Measurements from ENCODE around the gene GALNTL6. TPM values are rescaled to one million over a fixed set of nuclear protein-coding genes. Genes with fewer than 3 reads are reported as not detected.

The GALNTL6 gene
- total RNA-seq, 1 experiment from 2014 or later: not detected

DNA sequence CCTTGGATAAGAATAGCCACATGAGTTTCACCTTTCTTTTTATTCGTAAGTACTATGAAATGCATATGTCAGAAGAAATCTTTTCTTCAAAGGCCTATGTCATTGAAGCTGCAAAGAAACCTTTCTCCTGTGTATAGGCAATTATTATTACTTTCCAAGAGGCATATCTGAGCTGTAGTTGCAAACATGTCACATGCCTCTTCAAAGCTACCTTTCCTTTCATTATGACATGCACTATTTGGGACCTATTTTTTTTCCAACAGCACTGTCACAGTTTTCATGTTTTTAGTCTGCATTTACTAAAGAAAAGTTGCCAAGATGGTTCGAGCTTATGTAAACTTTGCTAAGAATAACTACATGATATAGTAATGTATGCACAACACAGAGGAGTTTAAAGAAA lies 806.6 kb downstream of the GALNTL6 start:
- Histone ChIP-seq H3K27me3 (ENCODE audit: insufficient read depth, low read length) (no peaks in the 10 kb centered on the region), H3K36me3 (ENCODE audit: control insufficient read depth in 1 of 2, insufficient read depth in 2 of 2, low read length in 2 of 2) (no peaks in the 10 kb centered on the region), H3K4me3 (replicated peaks in 1 of 2; ENCODE audit: low read depth in 1 of 2, low read length in 2 of 2) (no peak overlapping the region), H3K9me3 (ENCODE audit: control insufficient read depth in 1 of 2, insufficient read depth in 1 of 2, low read depth in 1 of 2, low read length in 2 of 2) (no peaks in the 10 kb centered on the region), H3K9ac (ENCODE audit: low read length) (no peak overlapping the region), H3K79me2 (ENCODE audit: insufficient read depth, low read length) (no peaks in the 10 kb centered on the region), H3K9me2 (ENCODE audit: insufficient read depth) (no peaks in the 10 kb centered on the region), H2AFZ (ENCODE audit: low read depth, low read length, poor library complexity, severe bottlenecking) (no peak overlapping the region), H4K20me1 (ENCODE audit: insufficient read depth) (no peaks in the 10 kb centered on the region), H3K27ac (ENCODE audit: low read depth, low read length) (no peak overlapping the region), H3K4me2 (ENCODE audit: low read length) (no peak overlapping the region), H3K4me1 (ENCODE audit: control insufficient read depth in 1 of 2, insufficient read depth in 2 of 2, low read length in 2 of 2) (no peaks in the 10 kb centered on the region)
- ATAC-seq: no peak
- ChIA-PET RAD21 (ENCODE audit: low non-redundant PET in 1 of 2, low total read pairs in 2 of 2, uncharacterized antibody in 2 of 2, unreplicated experiment in 2 of 2) (no interaction called here), POLR2A (no interaction called here), CTCF (no interaction called here)
- BruUV-seq (replicated peaks): no TSS peak
- intact Hi-C loops (cut with micrococcal nuclease): no loop called here
- no peak for DNase-seq (ENCODE audit: low read depth, low spot score)
- no peak for TF ChIP-seq JUND (IDR thresholded peaks at IDR 0.05)

DNA sequence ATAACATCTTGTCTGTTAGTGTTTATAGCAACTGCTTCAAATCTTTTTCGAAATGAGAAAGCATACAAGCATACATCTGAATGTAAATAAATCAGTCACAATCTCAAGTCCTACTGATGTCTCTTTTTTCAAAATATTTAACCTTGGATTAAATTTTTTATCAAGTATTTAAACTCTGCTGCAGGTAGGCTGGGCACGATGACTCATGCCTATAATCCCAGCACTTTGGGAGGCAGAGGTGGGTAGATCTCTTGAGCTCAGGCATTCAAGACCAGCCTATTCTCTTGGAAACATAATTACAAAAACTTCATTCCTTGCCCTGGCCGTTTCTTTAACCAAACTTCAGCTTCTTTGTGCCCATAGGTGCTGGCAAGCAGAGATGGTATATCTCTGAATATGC lies 815.1 kb downstream of the GALNTL6 start:
- BruUV-seq (replicated peaks): no TSS peak
- Histone ChIP-seq H3K27me3 (ENCODE audit: insufficient read depth, low read length) (no peaks in the 10 kb centered on the region), H3K4me1 (ENCODE audit: control insufficient read depth in 1 of 2, insufficient read depth in 2 of 2, low read length in 2 of 2) (no peaks in the 10 kb centered on the region), H3K79me2 (ENCODE audit: insufficient read depth, low read length) (no peaks in the 10 kb centered on the region), H4K20me1 (ENCODE audit: insufficient read depth) (no peaks in the 10 kb centered on the region), H3K4me2 (ENCODE audit: low read length) (no peak overlapping the region), H2AFZ (ENCODE audit: low read depth, low read length, poor library complexity, severe bottlenecking) (no peak overlapping the region), H3K9ac (ENCODE audit: low read length) (no peak overlapping the region), H3K27ac (ENCODE audit: low read depth, low read length) (no peak overlapping the region), H3K9me3 (ENCODE audit: control insufficient read depth in 1 of 2, insufficient read depth in 1 of 2, low read depth in 1 of 2, low read length in 2 of 2) (no peaks in the 10 kb centered on the region), H3K36me3 (ENCODE audit: control insufficient read depth in 1 of 2, insufficient read depth in 2 of 2, low read length in 2 of 2) (no peaks in the 10 kb centered on the region), H3K4me3 (replicated peaks in 1 of 2; ENCODE audit: low read depth in 1 of 2, low read length in 2 of 2) (no peak overlapping the region), H3K9me2 (ENCODE audit: insufficient read depth) (no peaks in the 10 kb centered on the region)
- ATAC-seq (no peak), DNase-seq (ENCODE audit: low read depth, low spot score) (no peak)
- intact Hi-C loops (cut with micrococcal nuclease): no loop called here
- TF ChIP-seq POLR2A (IDR thresholded peaks at IDR 0.05; ENCODE audit: borderline replicate concordance, extremely low read depth, insufficient read depth, insufficient read length) (no peak), RAD21 (IDR thresholded peaks at IDR 0.05; ENCODE audit: low read depth) (no peak), SP1 (IDR thresholded peaks at IDR 0.05; ENCODE audit: low read depth) (no peak), EZH2phosphoT487 (IDR thresholded peaks at IDR 0.05; ENCODE audit: borderline replicate concordance) (no peak), FOSL1 (IDR thresholded peaks at IDR 0.05; ENCODE audit: low read depth) (no peak), JUND (IDR thresholded peaks at IDR 0.05) (no peak), POLR2AphosphoS5 (IDR thresholded peaks at IDR 0.05; ENCODE audit: low read depth, low read length) (no peak), CEBPB (IDR thresholded peaks at IDR 0.05; ENCODE audit: low read depth) (no peak), SIN3A (IDR thresholded peaks at IDR 0.05; ENCODE audit: low read depth) (no peak), ZFX (IDR thresholded peaks at IDR 0.05) (no peak), EZH2 (IDR thresholded peaks at IDR 0.05) (no peak), CTCF (IDR thresholded peaks at IDR 0.05 in 2 of 3, conservative IDR thresholded peaks at IDR 0.05 in 1 of 3; ENCODE audit: borderline replicate concordance in 1 of 3, insufficient read depth in 1 of 3, low read depth in 2 of 3, low read length in 2 of 3) (no peak), REST (IDR thresholded peaks at IDR 0.05; ENCODE audit: low read depth) (no peak), ELF1 (IDR thresholded peaks at IDR 0.05; ENCODE audit: borderline replicate concordance, low read depth) (no peak), ZNF274 (IDR thresholded peaks at IDR 0.05; ENCODE audit: low read depth, low read length) (no peak), MAX (IDR thresholded peaks at IDR 0.05) (no peak)
- ChIA-PET RAD21 (ENCODE audit: low non-redundant PET in 1 of 2, low total read pairs in 2 of 2, uncharacterized antibody in 2 of 2, unreplicated experiment in 2 of 2) (no interaction called here), CTCF (no interaction called here), POLR2A (no interaction called here)
